ENCODE results near the gene ENTHD1.
"Not testable (repeated sequence)": the region's sequence is repeated elsewhere in the genome, so short reads cannot be mapped to it uniquely, and the experiment has no call there.

Gene ENTHD1

GRCh38 chr22:39925909-39926679 is 32.5 kb upstream of the ENTHD1 start:
- no peak overlapping the region for H3K4me3 ChIP-seq (ENCODE audit: low read depth, low read length)

GRCh38 chr22:39925273-39925672 is 31.7 kb upstream of the ENTHD1 start:
- no peak overlapping the region for H3K4me3 ChIP-seq (ENCODE audit: low read depth, low read length)

GRCh38 chr22:39924286-39924685 is 30.7 kb upstream of the ENTHD1 start:
- H3K4me3 ChIP-seq (ENCODE audit: low read depth, low read length), result no peak overlapping the region

GRCh38 chr22:39923696-39924095 is 30.1 kb upstream of the ENTHD1 start:
- H3K4me3 ChIP-seq (ENCODE audit: low read depth, low read length), result no peak overlapping the region

- no peak overlapping the region for H3K4me3 ChIP-seq (ENCODE audit: low read depth, low read length)
Observed at GRCh38 chr22:39920134-39920743, 26.7 kb upstream of the ENTHD1 start.

GRCh38 chr22:39917776-39918495 is 24.4 kb upstream of the ENTHD1 start:
- H3K4me3 ChIP-seq (ENCODE audit: low read depth, low read length), result no peak overlapping the region

- no peak overlapping the region for H3K4me3 ChIP-seq (ENCODE audit: low read depth, low read length)
Observed at GRCh38 chr22:39917197-39917643, 23.7 kb upstream of the ENTHD1 start.

- no peak overlapping the region for H3K4me3 ChIP-seq (ENCODE audit: low read depth, low read length)
Observed at GRCh38 chr22:39916496-39916895, 22.9 kb upstream of the ENTHD1 start.

- H3K4me3 ChIP-seq (ENCODE audit: low read depth, low read length), result no peak overlapping the region
Observed at GRCh38 chr22:39915295-39915726, 21.8 kb upstream of the ENTHD1 start.

- H3K4me3 ChIP-seq (ENCODE audit: low read depth, low read length), result no peak overlapping the region
Observed at GRCh38 chr22:39914584-39914983, 21.0 kb upstream of the ENTHD1 start.

GRCh38 chr22:39913886-39914285 is 20.3 kb upstream of the ENTHD1 start:
- H3K4me3 ChIP-seq (ENCODE audit: low read depth, low read length), result no peak overlapping the region

- no peak overlapping the region for H3K4me3 ChIP-seq (ENCODE audit: low read depth, low read length)
Observed at GRCh38 chr22:39913321-39913720, 19.8 kb upstream of the ENTHD1 start.

GRCh38 chr22:39910876-39911613 is 17.5 kb upstream of the ENTHD1 start:
- no peak overlapping the region for H3K4me3 ChIP-seq (ENCODE audit: low read depth, low read length)

- no peak overlapping the region for H3K4me3 ChIP-seq (ENCODE audit: low read depth, low read length)
Observed at GRCh38 chr22:39908737-39909136, 15.2 kb upstream of the ENTHD1 start.

- no peak overlapping the region for H3K4me3 ChIP-seq (ENCODE audit: low read depth, low read length)
Observed at GRCh38 chr22:39908136-39908535, 14.6 kb upstream of the ENTHD1 start.

- H3K4me3 ChIP-seq (ENCODE audit: low read depth, low read length), result no peak overlapping the region
Observed at GRCh38 chr22:39907605-39908097, 14.1 kb upstream of the ENTHD1 start.

- H3K4me3 ChIP-seq (ENCODE audit: low read depth, low read length), result no peak overlapping the region
Observed at GRCh38 chr22:39907047-39907446, 13.5 kb upstream of the ENTHD1 start.

- H3K4me3 ChIP-seq (ENCODE audit: low read depth, low read length), result no peak overlapping the region
Observed at GRCh38 chr22:39906207-39906606, 12.6 kb upstream of the ENTHD1 start.

GRCh38 chr22:39905687-39906086 is 12.1 kb upstream of the ENTHD1 start:
- no peak overlapping the region for H3K4me3 ChIP-seq (ENCODE audit: low read depth, low read length)

GRCh38 chr22:39904862-39905261 is 11.3 kb upstream of the ENTHD1 start:
- H3K4me3 ChIP-seq (ENCODE audit: low read depth, low read length), result no peak overlapping the region

GRCh38 chr22:39904024-39904423 is 10.5 kb upstream of the ENTHD1 start:
- H3K4me3 ChIP-seq (ENCODE audit: low read depth, low read length), result not testable (repeated sequence)

All from iPS-11a (cell line).